ENCODE results near the gene PLXNB2. TPM values are rescaled to one million over a fixed set of nuclear protein-coding genes. Genes with fewer than 3 reads are reported as not detected.

Gene PLXNB2
- total and polyA plus RNA-seq, 2 experiments from 2014 or later, result 123 to 147 TPM

DNA sequence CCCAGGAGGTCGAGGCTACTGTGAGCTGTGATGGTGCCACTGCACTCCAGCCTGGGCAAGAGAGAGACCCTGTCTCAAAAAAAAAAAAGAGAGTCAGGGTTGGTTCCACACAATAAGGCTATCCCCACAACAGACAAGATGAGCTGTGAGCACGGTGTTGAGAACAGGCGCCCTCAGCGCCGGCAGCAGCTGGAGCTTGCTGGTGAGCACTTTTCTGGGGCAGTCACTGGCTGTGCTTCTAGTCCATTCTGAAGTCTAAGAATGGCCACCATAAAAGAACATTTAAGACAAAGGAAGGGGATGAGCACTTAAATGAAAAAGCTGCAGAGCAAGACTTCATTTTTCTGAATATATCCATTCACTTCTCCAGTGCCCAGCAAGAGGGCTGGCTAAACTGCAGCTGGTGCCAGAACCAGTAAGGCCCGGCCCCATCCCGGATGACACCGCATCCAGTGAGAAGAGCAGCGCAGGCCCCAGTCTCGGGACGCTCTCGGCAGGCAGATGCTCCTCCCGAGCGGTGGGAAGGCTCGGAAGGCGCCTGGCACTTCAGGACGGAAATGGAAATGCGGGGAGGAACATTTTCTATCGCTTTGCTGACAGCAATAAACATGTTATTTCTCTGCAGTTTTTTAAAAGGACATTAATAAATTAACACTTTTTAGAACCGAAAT lies 74.8 kb downstream of the PLXNB2 start:
- TF ChIP-seq EZH2phosphoT487 (IDR thresholded peaks at IDR 0.05; ENCODE audit: insufficient read depth, low read depth), result no peak
- TF ChIP-seq EZH2 (IDR thresholded peaks at IDR 0.05; ENCODE audit: insufficient read depth, poor library complexity, severe bottlenecking), result no peak
- Histone ChIP-seq H3K4me1 (ENCODE audit: insufficient read depth) (no peaks in the 10 kb centered on the region), H3K9ac (no peak overlapping the region), H3K9me3 (ENCODE audit: low read depth) (no peaks in the 10 kb centered on the region), H4K20me1 (ENCODE audit: insufficient read depth) (no peaks in the 10 kb centered on the region), H3K4me2 (ENCODE audit: unreplicated experiment) (no peak overlapping the region), H3K9me2 (ENCODE audit: insufficient read depth) (no peaks in the 10 kb centered on the region), H3K27ac (no peak overlapping the region), H3K4me3 (no peak overlapping the region), H3K27me3 (replicated peaks; ENCODE audit: insufficient read depth) (no peaks in the 10 kb centered on the region), H3K79me2 (ENCODE audit: insufficient read depth) (peaks cover 35% of the 10 kb centered on the region), H3K36me3 (ENCODE audit: low read depth) (no peaks in the 10 kb centered on the region), H3F3A (ENCODE audit: insufficient read depth) (no peaks in the 10 kb centered on the region), H2AFZ (no peak overlapping the region)
- in situ Hi-C loops (cut with MboI), result no loop called here
- no peak for DNase-seq
- WGBS, 2 experiments (ENCODE audit: low coverage in 1 of 2, low lambda C conversion rate in 2 of 2, missing lambda C conversion rate in 2 of 2), result 88 to 89% methylated on average over 20 of the region's 20 CpGs

- Histone ChIP-seq H3K4me3 (no peak overlapping the region), H3K9ac (no peak overlapping the region), H4K20me1 (ENCODE audit: insufficient read depth) (no peaks in the 10 kb centered on the region), H3K9me3 (ENCODE audit: low read depth) (no peaks in the 10 kb centered on the region), H3K79me2 (ENCODE audit: insufficient read depth) (peaks cover 5% of the 10 kb centered on the region; the same call in 1 of the 2 replicates), H3K4me2 (ENCODE audit: unreplicated experiment) (no peak overlapping the region), H3K9me2 (ENCODE audit: insufficient read depth) (no peaks in the 10 kb centered on the region), H2AFZ (no peak overlapping the region), H3K4me1 (ENCODE audit: insufficient read depth) (no peaks in the 10 kb centered on the region), H3K27ac (no peak overlapping the region), H3F3A (ENCODE audit: insufficient read depth) (no peaks in the 10 kb centered on the region), H3K36me3 (ENCODE audit: low read depth) (no peaks in the 10 kb centered on the region; the same call in 1 of the 2 replicates), H3K27me3 (replicated peaks; ENCODE audit: insufficient read depth) (no peaks in the 10 kb centered on the region)
- TF ChIP-seq EZH2 (IDR thresholded peaks at IDR 0.05; ENCODE audit: insufficient read depth, poor library complexity, severe bottlenecking), result no peak
- no peak for TF ChIP-seq EZH2phosphoT487 (IDR thresholded peaks at IDR 0.05; ENCODE audit: insufficient read depth, low read depth)
- 87 to 93% methylated on average over 16 of the region's 16 CpGs for WGBS, 2 experiments (ENCODE audit: low coverage in 1 of 2, low lambda C conversion rate in 2 of 2, missing lambda C conversion rate in 2 of 2)
- in situ Hi-C loops (cut with MboI), result no loop called here
- DNase-seq, result no peak
Observed at GRCh38 chr22:50229370-50229769, 78.1 kb downstream of the PLXNB2 start.

DNA sequence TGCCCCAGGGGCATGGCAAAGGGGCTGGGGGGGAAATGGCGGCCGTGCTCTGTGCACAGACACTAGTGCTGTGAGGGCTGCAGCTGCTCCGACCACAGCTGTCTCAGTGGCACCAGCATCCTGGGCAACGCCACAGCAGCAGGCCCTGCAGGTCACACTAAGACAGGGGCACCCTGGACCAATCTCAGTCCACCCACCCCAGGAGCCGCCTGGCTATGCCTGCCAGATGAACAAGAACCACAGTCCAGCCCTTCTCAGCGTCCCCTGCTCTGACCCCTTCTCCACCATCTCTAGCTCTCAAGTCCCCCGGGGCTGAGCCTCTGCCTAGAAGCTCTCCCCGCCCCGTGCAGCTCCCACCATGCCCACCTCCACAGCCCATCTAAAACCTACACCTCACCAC lies 79.1 kb downstream of the PLXNB2 start:
- WGBS, 2 experiments (ENCODE audit: low coverage in 1 of 2, low lambda C conversion rate in 2 of 2, missing lambda C conversion rate in 2 of 2), result 98 to 100% methylated on average over 8 to 9 of the region's 9 CpGs
- no peaks in the 10 kb centered on the region; the same call in 1 of the 2 replicates for H3K36me3 ChIP-seq (ENCODE audit: low read depth)
- in situ Hi-C loops (cut with MboI), result no loop called here

DNA sequence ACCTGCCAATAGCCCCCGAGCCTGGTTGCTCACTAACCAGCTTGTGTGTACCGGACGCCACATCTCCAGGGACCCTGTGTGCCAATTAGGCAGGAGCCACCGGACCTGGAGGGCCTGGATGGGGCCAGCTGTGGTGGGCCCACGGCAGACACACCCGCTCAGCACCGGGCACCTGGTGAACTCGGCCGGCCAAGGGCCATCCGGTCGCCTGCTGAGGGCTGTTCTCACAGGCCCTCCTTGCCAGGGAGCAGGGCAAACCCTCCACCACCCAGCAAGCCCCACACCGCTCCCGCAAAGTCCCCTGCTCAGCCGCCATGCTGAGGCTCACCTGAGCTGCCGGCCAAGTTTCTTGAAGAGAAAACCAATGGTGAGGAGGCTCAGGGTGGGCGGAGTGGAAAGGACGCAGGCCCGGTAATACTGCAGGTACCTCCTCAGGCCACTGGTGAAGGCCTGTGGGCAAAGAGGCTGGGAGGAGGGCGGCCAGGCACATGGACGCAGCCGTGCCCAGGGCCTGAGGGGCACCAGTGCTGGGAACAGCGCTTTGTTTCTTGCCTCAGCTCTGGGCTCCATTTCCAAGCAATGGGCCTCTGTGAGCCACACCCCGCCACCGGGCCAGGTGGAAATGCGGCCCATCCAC lies 79.7 kb downstream of the PLXNB2 start:
- no peak for DNase-seq
- H3K27me3 ChIP-seq (replicated peaks; ENCODE audit: insufficient read depth), result no peaks in the 10 kb centered on the region
- no peaks in the 10 kb centered on the region; the same call in 1 of the 2 replicates for H3K36me3 ChIP-seq (ENCODE audit: low read depth)
- no peaks in the 10 kb centered on the region for H3K9me3 ChIP-seq (ENCODE audit: low read depth)
- 95 to 96% methylated on average over 25 of the region's 25 CpGs for WGBS, 2 experiments (ENCODE audit: low coverage in 1 of 2, low lambda C conversion rate in 2 of 2, missing lambda C conversion rate in 2 of 2)
- in situ Hi-C loops (cut with MboI), result no loop called here
- H3K4me2 ChIP-seq (ENCODE audit: unreplicated experiment), result no peak overlapping the region
- no peak overlapping the region for H3K9ac ChIP-seq
- H4K20me1 ChIP-seq (ENCODE audit: insufficient read depth), result no peaks in the 10 kb centered on the region
- H3K27ac ChIP-seq, result no peak overlapping the region
- H3K4me3 ChIP-seq, result no peak overlapping the region
- no peaks in the 10 kb centered on the region for H3K9me2 ChIP-seq (ENCODE audit: insufficient read depth)
- TF ChIP-seq EZH2phosphoT487 (IDR thresholded peaks at IDR 0.05; ENCODE audit: insufficient read depth, low read depth) (no peak), EZH2 (IDR thresholded peaks at IDR 0.05; ENCODE audit: insufficient read depth, poor library complexity, severe bottlenecking) (no peak)
- H3K4me1 ChIP-seq (ENCODE audit: insufficient read depth), result no peaks in the 10 kb centered on the region
- no peak overlapping the region for H2AFZ ChIP-seq
- peaks cover 4% of the 10 kb centered on the region; the same call in 1 of the 2 replicates for H3K79me2 ChIP-seq (ENCODE audit: insufficient read depth)
- H3F3A ChIP-seq (ENCODE audit: insufficient read depth), result no peaks in the 10 kb centered on the region

More for the DNA sequence above, 79.1 kb downstream of the PLXNB2 start:
- Histone ChIP-seq H2AFZ (no peak overlapping the region), H3F3A (ENCODE audit: insufficient read depth) (no peaks in the 10 kb centered on the region), H3K79me2 (ENCODE audit: insufficient read depth) (peaks cover 4% of the 10 kb centered on the region; the same call in 1 of the 2 replicates), H3K27me3 (replicated peaks; ENCODE audit: insufficient read depth) (no peaks in the 10 kb centered on the region), H3K9me2 (ENCODE audit: insufficient read depth) (no peaks in the 10 kb centered on the region), H3K4me3 (no peak overlapping the region), H3K9ac (no peak overlapping the region), H3K9me3 (ENCODE audit: low read depth) (no peaks in the 10 kb centered on the region), H3K27ac (no peak overlapping the region), H4K20me1 (ENCODE audit: insufficient read depth) (no peaks in the 10 kb centered on the region), H3K4me1 (ENCODE audit: insufficient read depth) (no peaks in the 10 kb centered on the region), H3K4me2 (ENCODE audit: unreplicated experiment) (no peak overlapping the region)
- TF ChIP-seq EZH2 (IDR thresholded peaks at IDR 0.05; ENCODE audit: insufficient read depth, poor library complexity, severe bottlenecking) (no peak), EZH2phosphoT487 (IDR thresholded peaks at IDR 0.05; ENCODE audit: insufficient read depth, low read depth) (no peak)
- no peak for DNase-seq
